ENCODE measurements around the gene SNRPA.
A peak's percentile ranks its signal among the peaks of the same experiment; 100 is the strongest.
"Not testable (repeated sequence)": the region's sequence is repeated elsewhere in the genome, so short reads cannot be mapped to it uniquely, and the experiment has no call there.

SNRPA gene

DNA sequence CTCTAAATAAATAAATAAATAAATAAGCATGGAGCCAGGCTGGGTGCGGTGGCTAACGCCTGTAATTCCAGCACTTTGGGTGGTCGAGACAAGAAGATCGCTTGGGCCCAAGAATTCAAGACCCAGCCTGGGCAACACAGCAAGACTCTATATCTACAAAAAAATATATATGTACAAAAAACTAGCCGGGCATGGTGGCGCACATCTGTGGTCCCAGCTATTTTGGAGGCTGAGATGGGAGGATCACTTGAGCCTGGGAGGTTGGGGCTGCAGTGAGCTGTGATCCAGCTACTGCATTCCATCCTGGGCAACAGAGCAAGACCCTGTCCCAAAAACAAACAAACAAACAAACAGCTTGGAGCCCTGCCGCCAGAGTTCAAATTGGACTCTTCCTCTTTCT lies 3.5 kb upstream of the SNRPA start:
- no peak for FAIRE-seq

DNA sequence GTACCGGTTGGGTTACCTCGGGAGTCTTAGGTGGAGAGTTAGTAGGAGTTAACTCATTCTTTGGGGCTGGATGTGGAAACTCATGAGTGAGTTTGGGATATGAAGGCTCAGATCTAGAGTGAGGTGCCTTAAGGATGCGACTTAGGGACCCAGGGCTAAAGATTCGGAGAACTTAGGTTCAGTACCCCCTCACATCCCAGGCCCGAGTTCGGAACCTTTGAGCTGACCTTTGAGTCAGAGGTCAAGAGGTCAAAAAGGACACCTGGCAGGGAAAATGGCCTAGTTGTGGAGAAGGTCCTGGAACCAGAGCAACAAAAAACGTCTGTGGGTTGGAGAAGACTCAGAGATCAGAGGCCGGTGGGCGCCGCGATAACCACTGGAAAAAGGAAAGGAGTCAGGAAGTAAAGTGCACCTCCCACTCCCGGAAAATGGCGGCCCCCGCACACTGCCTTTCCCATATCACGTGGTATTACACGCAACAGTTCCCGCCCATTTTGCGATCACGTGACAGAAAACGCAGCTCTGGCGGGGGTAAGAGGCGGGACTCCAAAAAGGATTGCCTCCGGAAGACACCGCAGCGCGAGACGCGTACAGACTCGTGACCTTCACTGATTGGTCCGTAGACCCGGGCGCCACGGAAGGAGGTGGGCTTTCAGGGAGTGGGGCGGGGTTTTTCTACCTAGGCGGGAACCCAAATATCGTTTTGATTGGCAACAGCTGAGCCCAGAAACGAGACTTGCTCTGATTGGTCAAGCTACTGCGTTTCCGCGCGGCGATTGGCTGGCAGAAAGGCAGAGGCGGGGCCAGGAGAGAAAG lies 737 bp upstream of the SNRPA start, which contains the start of gene ACTMAP:
Gene ACTMAP, minus strand, starts transcription at position 420 of the 816 bp plus-strand sequence. CDS start 674 bp downstream, outside the sequence.
- FAIRE-seq, result peak; percentile 99

DNA sequence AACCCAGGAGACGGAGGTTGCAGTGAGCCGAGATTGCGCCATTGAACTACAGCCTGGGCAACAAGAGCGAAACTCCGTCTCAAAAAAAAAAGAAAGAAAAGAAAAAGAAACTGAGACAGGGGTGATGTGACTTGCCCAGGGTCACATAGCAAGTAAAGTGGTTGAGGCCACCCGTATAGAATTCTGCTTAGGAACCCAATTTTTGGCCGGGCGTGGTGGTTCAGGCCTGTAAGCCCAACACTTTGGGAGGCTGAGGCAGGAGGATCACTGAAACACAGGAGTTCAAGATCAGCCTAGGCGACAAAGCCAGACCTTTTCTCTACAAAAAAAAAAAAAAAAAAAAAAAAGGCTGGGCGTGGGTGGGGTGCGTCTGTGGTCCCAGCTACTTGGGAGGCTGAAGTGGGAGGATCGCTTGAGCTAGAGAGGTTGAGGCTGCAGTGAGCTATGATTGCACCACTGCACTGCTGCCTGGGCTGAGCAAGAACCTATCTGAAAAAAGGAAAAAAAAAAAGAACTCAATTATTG lies 1.3 kb downstream of the SNRPA start:
- no peak for FAIRE-seq

DNA sequence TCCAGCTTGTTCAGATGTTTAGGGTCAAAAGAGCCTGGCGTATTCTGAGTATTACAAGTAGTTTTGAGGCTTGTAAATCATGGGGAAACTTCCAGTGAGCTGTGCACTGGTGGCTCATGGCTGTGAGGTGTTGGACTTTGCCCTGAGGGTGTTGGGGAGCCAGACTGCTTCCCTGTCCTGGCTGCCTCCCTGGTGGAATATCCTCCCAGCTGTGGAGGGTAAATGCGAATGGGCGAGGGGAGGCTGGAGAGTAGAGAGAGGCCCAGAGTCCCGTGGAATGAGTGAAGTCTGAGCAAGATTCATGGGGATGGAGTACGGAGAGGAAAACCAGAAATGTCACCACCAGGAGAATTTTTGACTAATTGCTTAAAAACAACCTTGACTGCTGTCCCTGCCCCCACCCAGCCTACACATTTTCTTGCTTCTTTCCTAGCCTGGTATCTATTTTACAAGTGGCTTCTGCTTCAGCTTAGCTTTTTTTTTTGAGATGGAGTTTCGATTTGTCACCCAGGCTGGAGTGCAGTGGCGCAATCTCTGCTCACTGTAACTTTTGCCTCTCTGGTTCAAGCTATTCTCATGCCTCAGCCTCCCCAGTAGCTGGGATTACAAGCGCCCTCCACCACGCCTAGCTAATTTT lies 3.7 kb downstream of the SNRPA start:
- no peak for FAIRE-seq

DNA sequence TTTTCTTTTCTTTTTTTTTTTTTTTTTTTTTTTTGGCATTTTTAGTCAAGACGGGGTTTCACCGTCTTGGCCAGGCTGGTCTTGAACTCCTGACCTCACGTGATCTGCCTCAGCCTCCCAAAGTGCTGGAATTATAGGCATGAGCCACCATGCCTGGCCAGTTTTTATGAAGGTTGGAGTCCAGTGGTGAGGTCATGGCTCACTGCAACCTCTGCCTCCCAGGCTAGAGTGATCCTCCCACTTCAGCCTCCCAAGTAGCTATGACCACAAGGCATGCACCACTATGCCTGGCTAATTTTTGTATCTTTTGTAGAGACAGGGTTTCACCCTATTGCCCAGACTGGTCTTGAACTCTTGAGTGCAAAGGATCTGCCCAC lies 4.2 kb downstream of the SNRPA start:
- FAIRE-seq, result no peak

DNA sequence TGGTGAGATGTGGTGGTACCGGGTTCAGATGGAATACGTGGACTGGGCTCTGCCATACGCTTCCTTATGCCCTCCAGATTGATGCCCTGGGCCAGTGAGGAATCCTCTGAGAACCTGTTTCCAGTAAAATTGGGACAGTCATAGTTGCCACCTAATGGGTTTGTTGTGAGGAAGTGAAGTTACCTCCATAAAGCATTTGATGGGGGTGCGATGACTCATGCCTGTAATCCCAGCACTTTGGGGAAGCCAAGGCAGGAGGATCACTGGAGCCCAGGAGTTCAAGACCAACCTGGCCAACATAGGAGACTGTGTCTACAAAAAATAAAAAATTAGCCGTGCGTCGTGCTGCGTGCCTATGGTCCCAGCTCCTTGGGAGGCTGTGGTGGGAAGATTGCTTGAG lies 4.8 kb downstream of the SNRPA start:
- no peak for FAIRE-seq

DNA sequence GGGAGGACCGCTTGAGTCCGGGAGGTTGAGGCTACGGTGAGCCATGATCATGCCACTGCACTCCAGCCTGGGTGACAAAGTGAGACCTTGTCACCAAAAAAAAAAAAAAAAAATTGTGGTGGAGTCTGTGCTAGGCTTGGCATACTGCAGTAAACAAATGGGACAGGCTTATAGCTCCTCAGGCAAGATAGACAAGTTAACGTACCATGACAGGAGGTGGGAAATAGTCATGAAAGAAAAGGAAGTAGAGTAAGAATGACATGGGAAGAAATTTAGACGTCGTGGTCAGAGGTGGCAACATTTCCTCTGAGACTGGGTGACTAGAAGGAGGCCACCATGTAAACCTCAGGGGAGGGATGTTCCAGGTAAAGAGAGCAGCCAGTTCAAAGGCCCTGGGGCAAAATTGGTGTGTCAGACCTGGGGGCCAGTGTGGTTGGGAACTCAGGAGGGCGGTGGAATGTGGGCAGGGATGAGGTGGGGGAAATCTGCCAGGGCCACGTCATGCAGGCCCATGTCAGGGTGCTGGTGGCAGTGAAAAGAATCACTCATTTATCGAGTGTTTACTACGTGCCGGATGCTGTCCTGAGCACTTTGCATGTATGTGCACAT lies 5.6 kb downstream of the SNRPA start:
- FAIRE-seq, result no peak

DNA sequence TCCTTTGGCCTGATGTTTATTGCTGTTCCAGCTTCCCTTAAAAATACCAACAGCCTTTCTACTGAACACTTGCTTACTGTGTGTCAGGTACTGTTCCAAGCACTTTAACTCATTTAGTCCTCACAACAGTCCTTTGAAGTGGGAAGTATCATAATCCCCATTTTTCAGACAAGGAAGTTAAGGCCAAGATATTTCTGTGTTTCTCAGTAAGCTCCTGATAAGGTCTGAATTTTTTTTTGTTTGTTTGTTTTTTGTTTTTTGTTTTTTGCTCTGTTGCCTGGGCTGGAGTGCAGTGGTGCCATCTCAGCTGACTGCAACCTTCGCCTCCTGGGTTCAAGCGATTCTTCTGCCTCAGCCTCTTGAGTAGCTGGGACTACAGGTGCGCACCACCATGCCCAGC lies 7.5 kb downstream of the SNRPA start:
- no peak for FAIRE-seq

DNA sequence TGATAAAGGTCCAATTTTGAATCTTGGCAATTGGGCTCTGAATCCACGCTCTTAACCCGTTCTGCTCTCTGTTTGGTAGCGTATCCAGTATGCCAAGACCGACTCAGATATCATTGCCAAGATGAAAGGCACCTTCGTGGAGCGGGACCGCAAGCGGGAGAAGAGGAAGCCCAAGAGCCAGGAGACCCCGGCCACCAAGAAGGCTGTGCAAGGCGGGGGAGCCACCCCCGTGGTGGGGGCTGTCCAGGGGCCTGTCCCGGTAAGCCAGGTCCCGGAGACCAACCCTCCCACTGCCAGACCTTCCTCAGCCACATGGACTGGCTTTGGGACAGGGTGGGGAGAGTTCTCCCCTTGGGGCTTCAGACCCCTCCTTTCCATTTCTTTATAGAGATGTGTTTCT lies 8.3 kb downstream of the SNRPA start:
- FAIRE-seq, result no peak

DNA sequence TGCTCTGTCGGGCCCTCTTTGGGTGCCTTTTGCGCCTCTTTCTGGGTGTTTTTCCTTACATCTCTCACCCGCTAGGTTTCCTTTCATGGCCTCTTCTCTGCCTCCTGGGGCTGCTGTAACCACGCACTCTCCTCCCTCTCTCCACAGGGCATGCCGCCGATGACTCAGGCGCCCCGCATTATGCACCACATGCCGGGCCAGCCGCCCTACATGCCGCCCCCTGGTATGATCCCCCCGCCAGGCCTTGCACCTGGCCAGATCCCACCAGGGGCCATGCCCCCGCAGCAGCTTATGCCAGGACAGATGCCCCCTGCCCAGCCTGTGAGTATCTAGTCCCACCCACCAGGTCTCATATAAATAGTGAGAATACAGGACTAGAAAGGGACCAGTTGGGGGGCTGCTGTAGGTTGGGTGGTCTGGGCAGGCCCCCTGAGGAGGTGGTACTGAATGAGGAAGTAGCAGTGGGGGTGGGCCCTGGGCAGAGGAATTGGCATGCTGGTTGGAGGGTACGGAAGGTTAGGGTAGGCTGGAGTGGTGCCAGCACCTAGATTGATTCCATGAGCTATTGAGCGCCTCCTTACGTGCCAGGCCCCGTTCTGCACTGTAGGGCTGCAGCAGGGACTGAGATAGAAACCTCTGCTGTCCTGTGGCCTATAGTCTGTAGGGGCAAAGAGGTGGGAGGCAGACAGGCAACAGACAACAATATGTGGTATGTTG lies 11.9 kb downstream of the SNRPA start:
- no peak for FAIRE-seq

DNA sequence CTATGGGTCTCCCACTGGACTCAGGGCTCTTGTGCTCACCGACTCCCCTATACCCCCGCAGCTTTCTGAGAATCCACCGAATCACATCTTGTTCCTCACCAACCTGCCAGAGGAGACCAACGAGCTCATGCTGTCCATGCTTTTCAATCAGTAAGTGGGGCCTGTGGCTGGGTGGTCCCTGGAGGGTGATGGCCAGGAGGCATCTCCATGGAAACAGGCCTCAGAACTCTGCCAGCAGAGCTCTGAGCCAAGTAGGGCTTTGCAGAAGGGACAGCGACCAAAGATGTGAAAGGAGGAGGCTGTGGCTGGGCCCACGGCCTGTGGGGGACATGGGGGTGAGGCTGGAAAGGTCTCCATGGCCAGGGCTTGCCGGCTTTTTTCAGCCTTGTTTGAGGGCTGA lies 12.5 kb downstream of the SNRPA start:
- FAIRE-seq, result no peak

DNA sequence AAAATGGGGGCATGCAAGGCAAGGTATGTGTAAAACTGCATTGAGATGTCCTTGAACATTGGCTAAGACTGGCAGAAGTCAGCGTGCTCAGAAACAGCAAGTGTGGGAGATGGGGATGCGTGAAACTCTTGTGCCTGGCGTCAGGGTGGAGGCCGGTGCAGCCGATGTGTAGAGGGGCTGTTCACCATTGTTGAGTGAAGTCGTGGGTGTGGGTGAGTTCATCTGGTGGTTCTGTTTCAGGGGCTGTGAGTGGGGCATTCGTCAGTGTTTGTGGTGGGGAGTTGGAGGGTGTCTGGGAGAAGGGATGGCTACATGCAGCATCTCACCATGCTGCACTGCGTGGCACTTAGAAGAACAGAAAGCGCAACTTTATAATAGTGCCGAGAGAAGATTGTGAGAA lies 13.0 kb downstream of the SNRPA start:
- FAIRE-seq, result no peak

DNA sequence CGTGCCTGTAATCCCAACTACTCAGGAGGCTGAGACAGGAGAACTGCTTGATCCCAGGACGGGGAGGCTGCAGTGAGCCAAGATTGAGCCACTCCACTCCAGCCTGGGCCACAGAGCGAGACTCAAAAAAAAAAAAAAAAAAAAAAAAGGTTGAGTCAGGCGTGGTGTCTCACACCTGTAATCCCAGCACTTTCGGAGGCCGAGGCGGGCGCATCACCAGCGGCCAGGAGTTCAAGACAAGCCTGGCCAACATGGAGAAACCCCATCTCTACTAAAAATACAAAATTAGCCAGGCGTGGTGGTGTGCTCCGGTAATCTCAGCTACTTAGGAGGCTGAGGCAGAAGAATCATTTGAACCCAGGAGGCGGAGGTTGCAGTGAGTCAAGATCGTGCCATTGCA lies 15.4 kb downstream of the SNRPA start:
- not testable (repeated sequence) for FAIRE-seq

DNA sequence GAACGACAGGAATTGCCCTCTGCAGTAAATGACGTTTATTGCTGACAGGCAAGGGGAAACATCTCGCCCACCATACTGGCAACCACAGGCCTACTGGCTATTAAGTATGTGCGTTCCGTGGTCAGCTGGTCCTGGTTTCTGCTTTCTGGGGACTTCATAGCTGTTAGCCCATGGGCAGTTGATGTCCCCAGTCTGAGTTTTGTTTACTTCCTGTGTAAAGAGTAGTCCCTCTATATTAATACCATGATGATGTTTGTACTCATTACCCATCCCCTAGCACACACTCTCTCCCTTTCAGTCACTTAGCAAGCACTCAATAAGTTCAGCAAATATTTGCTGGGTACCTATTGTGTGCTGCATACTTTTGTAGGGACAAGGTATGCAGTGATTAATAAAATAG lies 17.9 kb downstream of the SNRPA start:
- FAIRE-seq, result no peak

DNA sequence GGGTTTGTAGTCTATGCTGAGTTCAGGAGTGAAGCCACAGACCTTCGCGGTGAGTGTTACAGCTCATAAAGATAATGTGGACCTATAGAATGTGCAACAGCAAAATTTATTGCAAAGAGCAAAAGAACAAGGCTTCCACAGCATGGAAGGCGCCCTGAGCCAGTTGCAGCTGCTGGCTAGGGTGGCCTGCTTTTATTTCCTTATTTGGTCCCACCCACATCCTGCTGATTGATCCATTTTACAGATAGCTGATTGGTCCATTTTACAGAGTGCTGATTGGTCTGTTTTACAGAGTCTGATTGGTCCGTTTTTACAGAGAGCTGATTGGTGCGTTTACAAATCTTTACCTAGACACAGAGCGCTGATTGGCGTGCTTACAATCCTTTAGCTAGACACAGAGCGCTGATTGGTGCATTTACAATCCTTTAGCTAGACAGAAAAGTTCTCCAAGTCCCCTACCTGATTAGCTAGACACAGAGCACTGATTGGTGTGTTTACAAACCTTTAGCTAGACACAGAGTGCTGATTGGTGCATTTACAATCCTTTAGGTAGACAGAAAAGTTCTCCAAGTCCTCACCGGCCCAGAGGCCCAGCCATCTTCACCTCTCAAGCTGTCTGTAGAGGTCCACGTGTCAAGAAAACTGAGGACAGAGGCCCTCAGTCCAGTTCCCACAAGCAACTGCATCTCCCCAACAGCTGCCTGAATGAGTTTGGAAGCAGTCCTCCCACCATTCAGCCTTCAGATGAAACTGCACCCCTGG lies 20.3 kb downstream of the SNRPA start:
- not testable (repeated sequence) for FAIRE-seq

DNA sequence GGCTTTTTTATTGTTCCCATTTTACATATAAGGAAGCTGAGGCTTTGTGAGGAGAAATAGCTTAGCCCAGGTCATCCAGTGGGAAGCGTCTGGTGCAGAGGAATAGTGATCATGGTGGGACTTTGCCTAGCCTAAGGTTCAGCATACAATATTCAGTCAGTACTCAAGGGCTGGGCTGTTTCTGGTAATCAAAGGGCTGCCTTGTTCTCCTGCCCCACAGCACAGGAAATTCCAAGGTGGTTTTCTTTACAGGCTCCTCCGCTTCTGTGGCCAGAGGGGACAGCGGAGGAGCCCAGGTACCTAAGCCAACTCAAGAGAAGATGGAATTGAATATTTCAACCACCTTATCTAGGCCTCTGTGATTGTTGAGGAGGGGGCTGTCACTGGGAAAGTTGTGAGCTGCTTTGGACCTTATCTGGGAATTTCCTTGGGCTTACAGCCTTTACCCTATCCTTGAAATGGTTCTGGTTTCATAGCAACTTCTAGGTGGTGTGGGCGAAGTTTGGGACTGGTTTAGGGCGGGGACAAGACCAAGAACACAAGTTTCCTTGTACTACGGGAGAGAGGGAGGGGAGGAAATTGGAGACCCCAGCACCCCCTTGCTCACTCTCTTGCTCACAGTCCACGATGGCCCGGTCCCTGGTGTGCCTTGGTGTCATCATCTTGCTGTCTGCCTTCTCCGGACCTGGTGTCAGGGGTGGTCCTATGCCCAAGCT lies 24.1 kb downstream of the SNRPA start, which contains the start of gene MIA:
Gene MIA, plus strand, starts transcription at position 606 of the 716 bp plus-strand sequence. Its CDS starts 22 bp downstream, at position 628.
- no peak for FAIRE-seq

DNA sequence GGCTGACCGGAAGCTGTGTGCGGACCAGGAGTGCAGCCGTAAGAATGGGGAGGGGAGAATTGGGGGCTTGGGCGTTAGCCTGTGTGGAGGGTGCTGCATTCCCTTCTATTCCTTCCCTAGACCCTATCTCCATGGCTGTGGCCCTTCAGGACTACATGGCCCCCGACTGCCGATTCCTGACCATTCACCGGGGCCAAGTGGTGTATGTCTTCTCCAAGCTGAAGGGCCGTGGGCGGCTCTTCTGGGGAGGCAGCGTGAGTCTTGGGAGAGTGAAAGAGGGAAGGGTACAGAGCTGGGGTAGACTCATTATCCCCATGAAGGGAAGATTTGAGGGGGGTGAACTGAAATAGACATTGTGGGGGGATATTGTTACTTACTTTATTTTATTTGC lies 24.6 kb downstream of the SNRPA start:
- no peak for FAIRE-seq

DNA sequence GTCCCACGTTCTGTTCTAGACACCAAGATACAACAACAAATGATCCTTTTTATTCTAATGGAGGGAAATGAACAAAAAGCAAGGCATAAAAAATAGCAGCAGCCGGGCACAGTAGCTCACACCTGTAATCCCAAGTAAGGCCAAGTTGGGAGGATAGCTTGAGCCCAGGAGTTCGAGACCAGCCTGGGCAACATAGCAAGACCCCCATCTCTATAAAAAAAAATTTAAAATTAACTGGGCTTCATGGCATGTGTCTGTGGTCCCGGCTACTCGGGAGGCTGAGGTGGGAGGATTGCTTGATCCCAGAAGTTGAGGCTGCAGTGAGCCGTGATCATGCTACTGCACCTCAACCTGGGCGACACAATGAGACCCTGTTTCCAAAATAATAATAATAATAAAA lies 25.4 kb downstream of the SNRPA start:
- no peak for FAIRE-seq

DNA sequence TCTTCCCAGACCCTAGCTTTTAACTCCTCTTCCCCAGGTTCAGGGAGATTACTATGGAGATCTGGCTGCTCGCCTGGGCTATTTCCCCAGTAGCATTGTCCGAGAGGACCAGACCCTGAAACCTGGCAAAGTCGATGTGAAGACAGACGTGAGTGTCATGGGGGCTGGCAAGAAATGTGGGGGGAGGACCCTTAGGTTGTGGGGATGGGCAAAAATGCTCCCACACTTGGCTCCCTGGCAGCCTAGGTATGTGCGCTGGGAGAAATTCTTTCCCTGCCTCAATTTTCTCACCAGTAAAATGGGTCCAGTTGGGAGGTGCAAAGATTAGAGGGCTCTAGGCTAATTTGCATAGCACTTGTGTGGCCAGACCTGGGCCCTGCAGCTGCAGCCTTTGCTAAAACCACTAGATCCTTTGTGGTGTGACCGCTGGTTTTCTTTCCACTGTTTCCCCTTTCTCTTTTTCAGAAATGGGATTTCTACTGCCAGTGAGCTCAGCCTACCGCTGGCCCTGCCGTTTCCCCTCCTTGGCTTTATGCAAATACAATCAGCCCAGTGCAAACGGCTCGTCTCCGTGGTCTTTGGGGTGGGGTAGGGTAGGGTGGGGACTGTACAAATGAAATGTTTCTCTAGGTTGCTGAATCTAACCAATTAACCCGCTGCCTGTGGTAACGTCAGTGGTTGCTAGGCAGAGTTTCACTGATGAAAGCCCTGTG lies 26.1 kb downstream of the SNRPA start:
- FAIRE-seq, result no peak

DNA sequence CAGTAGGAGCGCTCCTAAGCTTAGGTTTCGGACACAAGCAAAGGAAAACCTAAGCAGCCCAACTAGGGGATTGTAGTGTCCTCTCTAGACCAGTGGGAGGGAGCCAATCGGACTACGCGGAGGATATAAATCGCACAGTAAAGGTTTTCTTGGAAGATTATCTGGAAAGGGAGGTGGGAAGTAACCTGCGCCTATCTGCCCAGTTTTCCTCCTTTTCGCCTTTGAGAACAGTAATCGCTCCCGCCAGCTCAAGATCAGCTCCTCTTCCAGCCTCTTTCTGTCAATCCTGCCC lies 26.6 kb downstream of the SNRPA start:
- no peak for FAIRE-seq

All from endometrium (tissue), 2 donors.